Esophagus muscularis mucosa (tissue), 3 donors: ENCODE measurements around the gene WRNIP1.

ENCODE experiments used
- CTCF ChIP-seq, 3 experiments: fragments of 200-600 bp in 2 of 3; fragments of 450-650 bp in 1 of 3; sonication (generic) in 2 of 3; IDR thresholded peaks; one replicate each; pipeline ENCODE4 v1.5.1; 2017 to 2019; ENCODE audit warnings: antibody characterized with exemption in 3 of 3, mild to moderate bottlenecking in 2 of 3, moderate library complexity in 1 of 3
- POLR2AphosphoS5 ChIP-seq, 2 donors: sonication (generic); formaldehyde crosslinking; IDR thresholded peaks; one replicate each; pipeline ENCODE4 v1.6.1; 2017; ENCODE audit warnings: antibody characterized with exemption in 2 of 2

- peak; percentile 50 to 75 (median 69) for TF ChIP-seq CTCF (IDR thresholded peaks at IDR 0.05)
- peak; percentile 87 to 90 for TF ChIP-seq POLR2AphosphoS5 (IDR thresholded peaks at IDR 0.05)
Observed at GRCh38 chr6:2765166-2765895, at the start of gene WRNIP1.
